CD14-positive monocyte (primary cell): ENCODE measurements around the gene TMEM132D. TPM values are rescaled to one million over a fixed set of nuclear protein-coding genes. Genes with fewer than 3 reads are reported as not detected.

Experiments used
- DNase-seq, 3 donors: peaks; one replicate each; pipeline ENCODE4 v3.0.0-alpha.2; 2011 to 2022
- H2AFZ ChIP-seq: 2 replicates; pipeline ENCODE4 v1.6.0; 2012; ENCODE audit warnings: mild to moderate bottlenecking, low read depth, low read length, inconsistent platforms; ENCODE audit not compliant: insufficient read depth, poor library complexity, severe bottlenecking
- H3K27ac ChIP-seq, 2 donors: 1 replicate in 1 of 2; 2 replicates in 1 of 2; pipeline ENCODE4 v1.5.1; 2012 to 2013; ENCODE audit warnings: low read length in 2 of 2, control low read depth in 1 of 2, inconsistent platforms in 1 of 2, low read depth in 1 of 2, mild to moderate bottlenecking in 1 of 2
- H3K27me3 ChIP-seq, 2 donors: one replicate each; pipeline versions ENCODE4 v1.6.0 to v1.6.1; 2011 to 2013; ENCODE audit warnings: low read length in 2 of 2; ENCODE audit not compliant: control insufficient read depth in 2 of 2, insufficient read depth in 2 of 2
- H3K36me3 ChIP-seq, 2 donors: replicated peaks in 1 of 2; 1 replicate in 1 of 2; 2 replicates in 1 of 2; pipeline versions ENCODE4 v1.5.1 to v1.6.1; 2012 to 2013; ENCODE audit warnings: low read length in 2 of 2, control low read depth in 1 of 2, inconsistent platforms in 1 of 2, mild to moderate bottlenecking in 1 of 2; ENCODE audit not compliant: insufficient read depth in 2 of 2, control insufficient read depth in 1 of 2
- H3K4me1 ChIP-seq, 2 donors: 1 replicate in 1 of 2; 2 replicates in 1 of 2; pipeline versions ENCODE4 v1.5.1 to v1.6.1; 2012 to 2013; ENCODE audit warnings: low read length in 2 of 2, control low read depth in 1 of 2, inconsistent platforms in 1 of 2, mild to moderate bottlenecking in 1 of 2, moderate library complexity in 1 of 2; ENCODE audit not compliant: insufficient read depth in 2 of 2, control insufficient read depth in 1 of 2
- H3K4me2 ChIP-seq: replicated peaks from 2 replicates; pipeline ENCODE3; 2012; ENCODE audit warnings: low read length, moderate library complexity, mild to moderate bottlenecking; ENCODE audit not compliant: poor library complexity, severe bottlenecking; ENCODE audit errors: extremely low read depth
- H3K4me3 ChIP-seq, 3 experiments: fragments of 200-600 bp in 1 of 3; sonication (generic) in 1 of 3; replicated peaks in 1 of 3; 1 replicate in 2 of 3; 2 replicates in 1 of 3; pipeline ENCODE4 v1.5.1; 2011 to 2013; ENCODE audit warnings: low read length in 3 of 3, mild to moderate bottlenecking in 3 of 3, control low read depth in 2 of 3, low read depth in 2 of 3, inconsistent platforms in 1 of 3, moderate library complexity in 1 of 3
- H3K79me2 ChIP-seq: 2 replicates; pipeline ENCODE4 v1.6.0; 2012; ENCODE audit warnings: mild to moderate bottlenecking, control low read depth, inconsistent platforms, low read length, moderate library complexity; ENCODE audit not compliant: insufficient read depth
- H3K9ac ChIP-seq: 2 replicates; pipeline ENCODE4 v1.6.0; 2017; ENCODE audit warnings: low read length, mild to moderate bottlenecking; ENCODE audit not compliant: insufficient read depth, poor library complexity, severe bottlenecking
- H3K9me3 ChIP-seq, 2 donors: replicated peaks in 1 of 2; 1 replicate in 1 of 2; 2 replicates in 1 of 2; pipeline versions ENCODE4 v1.5.1 to v1.6.1; 2012 to 2013; ENCODE audit warnings: low read length in 2 of 2, control low read depth in 1 of 2; ENCODE audit not compliant: control insufficient read depth in 1 of 2, insufficient read depth in 1 of 2
- H4K20me1 ChIP-seq: 2 replicates; pipeline ENCODE4 v1.6.0; 2012; ENCODE audit warnings: mild to moderate bottlenecking, low read length, control low read depth, moderate library complexity; ENCODE audit not compliant: insufficient read depth
- H3K27ac Mint-ChIP-seq, 7 donors: one replicate each; pipeline ENCODE4 v1.8.0; 2020; ENCODE audit warnings: mild to moderate bottlenecking in 7 of 7, mixed read lengths in 7 of 7, moderate library complexity in 6 of 7, inconsistent platforms in 2 of 7
- H3K27me3 Mint-ChIP-seq, 3 donors: one replicate each; pipeline ENCODE4 v1.8.0; 2021 to 2022; ENCODE audit warnings: low read depth in 3 of 3, mild to moderate bottlenecking in 3 of 3, mixed read lengths in 3 of 3, moderate library complexity in 3 of 3, inconsistent platforms in 1 of 3
- H3K36me3 Mint-ChIP-seq, 2 donors: one replicate each; pipeline ENCODE4 v1.8.0; 2020; ENCODE audit warnings: mixed read lengths in 2 of 2, inconsistent platforms in 1 of 2, mild to moderate bottlenecking in 1 of 2
- H3K4me1 Mint-ChIP-seq: one replicate; pipeline ENCODE4 v1.8.0; 2020; ENCODE audit warnings: mild to moderate bottlenecking, mixed read lengths
- H3K4me3 Mint-ChIP-seq, 2 donors: one replicate each; pipeline ENCODE4 v1.8.0; 2020; ENCODE audit warnings: mild to moderate bottlenecking in 2 of 2, mixed read lengths in 2 of 2, moderate library complexity in 1 of 2
- H3K9me3 Mint-ChIP-seq, 7 donors: one replicate each; pipeline ENCODE4 v1.8.0; 2020 to 2022; ENCODE audit warnings: mixed read lengths in 7 of 7, mild to moderate bottlenecking in 6 of 7, moderate library complexity in 6 of 7, inconsistent platforms in 2 of 7
- CTCF ChIP-seq: fragments of 200-600 bp; IDR thresholded peaks from one replicate; pipeline ENCODE4 v1.8.0; 2022; ENCODE audit warnings: antibody characterized with exemption, mild to moderate bottlenecking
- WGBS: methylation state at CpG from one replicate; pipeline ENCODE4 v1.1.5; 2013; ENCODE audit warnings: missing lambda C conversion rate; ENCODE audit not compliant: insufficient coverage; 5-methylcytosine and 5-hydroxymethylcytosine counted together
- intact Hi-C, 2 donors: fragments of 100-400 bp; cut with micrococcal nuclease; formaldehyde crosslinking; loops; one replicate each; pipeline versions ENCODE4 v1.15.0 to v1.15.1; 2023
- polyA plus RNA-seq, 3 donors: library from polyadenylated mRNA; depleted of rRNA in 1 of 3; unstranded in 2 of 3; stranded (reverse) in 1 of 3; fragments of 300-500 nt in 2 of 3; fragments of >200 nt in 1 of 3; fragmentation: Illumina TruSeq in 2 of 3; gene quantifications; 1 replicate in 2 of 3; 2 replicates in 1 of 3; pipeline ENCODE4 v1.2.3, GENCODE V29; 2012 to 2021

TMEM132D gene
- polyA plus RNA-seq, 3 donors: 0.04 TPM; not detected in 2

- Histone ChIP-seq H2AFZ (no peak overlapping the region), H4K20me1 (no peaks in the 10 kb centered on the region), H3K4me3 (no peak overlapping the region), H3K27me3 (no peaks in the 10 kb centered on the region), H3K36me3 (no peaks in the 10 kb centered on the region), H3K9me3 (peaks cover 8 to 10% of the 10 kb centered on the region in 2 donors), H3K4me2 (no peak overlapping the region), H3K4me1 (no peaks in the 10 kb centered on the region), H3K9ac (no peak overlapping the region), H3K79me2 (no peaks in the 10 kb centered on the region), H3K27ac (no peak overlapping the region)
- Mint-ChIP-seq H3K9me3 (peaks cover 2 to 26% (median 11%) of the 10 kb centered on the region in 7 donors), H3K4me3 (no peak overlapping the region), H3K27ac (no peak overlapping the region), H3K4me1 (no peaks in the 10 kb centered on the region), H3K27me3 (peaks cover 0 to 2% (median 0%) of the 10 kb centered on the region in 3 donors), H3K36me3 (no peaks in the 10 kb centered on the region)
- intact Hi-C loops: no loop called here
- DNase-seq: no peak
- 90% methylated on average over 6 of the region's 7 CpGs for WGBS
- TF ChIP-seq CTCF: no peak
Measured at GRCh38 chr12:129606239-129606638, 297.6 kb downstream of the TMEM132D start.

- H3K36me3 Mint-ChIP-seq: no peaks in the 10 kb centered on the region
- no peak for TF ChIP-seq CTCF
- no peak overlapping the region for H3K27ac ChIP-seq
- H3K9me3 ChIP-seq: peaks cover 8 to 10% of the 10 kb centered on the region in 2 donors
- H3K27ac Mint-ChIP-seq: no peak overlapping the region
- no peak overlapping the region for H2AFZ ChIP-seq
- no peak overlapping the region for H3K4me2 ChIP-seq
- H4K20me1 ChIP-seq: no peaks in the 10 kb centered on the region
- DNase-seq: no peak
- H3K4me1 Mint-ChIP-seq: no peaks in the 10 kb centered on the region
- no peaks in the 10 kb centered on the region for H3K79me2 ChIP-seq
- no peaks in the 10 kb centered on the region for H3K27me3 ChIP-seq
- no peaks in the 10 kb centered on the region for H3K4me1 ChIP-seq
- intact Hi-C loops: no loop called here
- H3K4me3 Mint-ChIP-seq: no peak overlapping the region
- no peak overlapping the region for H3K4me3 ChIP-seq
- WGBS: 40% methylated on average over 1 of the region's 2 CpGs
- H3K9me3 Mint-ChIP-seq: peaks cover 2 to 23% (median 11%) of the 10 kb centered on the region in 7 donors
- peaks cover 0 to 2% (median 0%) of the 10 kb centered on the region in 3 donors for H3K27me3 Mint-ChIP-seq
- no peaks in the 10 kb centered on the region for H3K36me3 ChIP-seq
- no peak overlapping the region for H3K9ac ChIP-seq
Measured at GRCh38 chr12:129605666-129606065, 298.2 kb downstream of the TMEM132D start.
